Endothelial cell of umbilical vein (primary cell): ENCODE results near the gene PLEKHA5. TPM values are rescaled to one million over a fixed set of nuclear protein-coding genes. Genes with fewer than 3 reads are reported as not detected.

ENCODE experiments used
- BruUV-seq: library from RNA; stranded (reverse); fragments of 400-500 nt; replicated peaks from 2 replicates; lab custom pipeline; 2021; lab: Mats Ljungman, UMichigan
- CTCF ChIA-PET: fragments of 300-600, 350-600 bp; sonication (Branson Sonifier 250); formaldehyde crosslinking; loops from one replicate; lab custom pipeline; 2021; ENCODE audit warnings: antibody characterized with exemption, inconsistent platforms; lab: Charles Lee
- POLR2A ChIA-PET: fragments of 300-600, 350-600 bp; sonication (Branson Sonifier 250); formaldehyde crosslinking; loops from one replicate; lab custom pipeline; 2021; ENCODE audit warnings: antibody characterized with exemption, inconsistent platforms; lab: Charles Lee
- DNase-seq: peaks from one replicate; pipeline ENCODE4 v3.0.0-alpha.2; 2011; ENCODE audit warnings: low read depth, low spot score
- FAIRE-seq: peaks from 2 replicates; lab custom pipeline; 2011; peaks lifted over from hg19 to GRCh38; lab: Jason Lieb, UNC
- H2AFZ ChIP-seq: 2 replicates; pipeline ENCODE4 v1.6.0; 2012; ENCODE audit warnings: low read depth, low read length, control low read depth, inconsistent platforms
- H3K27ac ChIP-seq: 2 replicates; pipeline ENCODE4 v1.5.1; 2011; ENCODE audit warnings: low read depth, mild to moderate bottlenecking, control low read depth, low read length, moderate library complexity; ENCODE audit not compliant: insufficient read depth
- H3K27me3 ChIP-seq, 2 experiments: 2 replicates each; pipeline versions ENCODE4 v1.6.0 to v1.6.1; 2011; ENCODE audit warnings: low read length in 2 of 2, mixed read lengths in 1 of 2; ENCODE audit not compliant: control insufficient read depth in 2 of 2, insufficient read depth in 2 of 2
- H3K36me3 ChIP-seq, 2 experiments: 2 replicates in 1 of 2; 3 replicates in 1 of 2; pipeline ENCODE4 v1.5.1; 2011; ENCODE audit warnings: low read length in 2 of 2, mild to moderate bottlenecking in 1 of 2, moderate library complexity in 1 of 2; ENCODE audit not compliant: control insufficient read depth in 2 of 2, insufficient read depth in 2 of 2; ENCODE audit errors: extremely low read depth in 1 of 2
- H3K4me1 ChIP-seq: 3 replicates; pipeline ENCODE4 v1.5.1; 2011; ENCODE audit warnings: mild to moderate bottlenecking, low read length; ENCODE audit not compliant: control insufficient read depth, insufficient read depth; ENCODE audit errors: extremely low read depth
- H3K4me2 ChIP-seq: 2 replicates; pipeline ENCODE4 v1.6.1; 2011; ENCODE audit warnings: low read length, control low read depth, mixed read lengths; ENCODE audit not compliant: insufficient read depth
- H3K4me3 ChIP-seq, 3 experiments: fragments of 200-600 bp in 1 of 3; sonication (generic), shearing (Covaris generic) in 1 of 3; replicated peaks in 1 of 3; 2 replicates each; pipeline ENCODE4 v1.5.1; 2011 to 2016; ENCODE audit warnings: control low read depth in 3 of 3, low read length in 3 of 3, mild to moderate bottlenecking in 2 of 3, inconsistent platforms in 1 of 3, low read depth in 1 of 3, moderate library complexity in 1 of 3; ENCODE audit not compliant: insufficient read depth in 1 of 3
- H3K79me2 ChIP-seq: 2 replicates; pipeline ENCODE4 v1.6.0; 2012; ENCODE audit warnings: low read length, inconsistent platforms; ENCODE audit not compliant: control insufficient read depth, insufficient read depth
- H3K9ac ChIP-seq: replicated peaks from 2 replicates; pipeline ENCODE3; 2011; ENCODE audit warnings: low read length, control low read depth; ENCODE audit not compliant: insufficient read depth; ENCODE audit errors: extremely low read depth
- H3K9me1 ChIP-seq: replicated peaks from 3 replicates; pipeline ENCODE4 v1.6.0; 2011; ENCODE audit warnings: mild to moderate bottlenecking, low read length; ENCODE audit not compliant: control insufficient read depth, insufficient read depth; ENCODE audit errors: extremely low read depth
- H3K9me3 ChIP-seq: replicated peaks from 2 replicates; pipeline ENCODE4 v1.5.1; 2012; ENCODE audit warnings: low read length, inconsistent platforms; ENCODE audit not compliant: control insufficient read depth, insufficient read depth
- H4K20me1 ChIP-seq: replicated peaks from 2 replicates; pipeline ENCODE3; 2011; ENCODE audit warnings: mild to moderate bottlenecking, low read length; ENCODE audit not compliant: control insufficient read depth, insufficient read depth; ENCODE audit errors: extremely low read depth
- EZH2 ChIP-seq: IDR thresholded peaks from 2 replicates; pipeline ENCODE4 v1.6.1; 2012; ENCODE audit warnings: borderline replicate concordance, low read depth, mild to moderate bottlenecking, moderate library complexity, low read length, inconsistent platforms; ENCODE audit not compliant: severe bottlenecking
- FOS ChIP-seq: IDR thresholded peaks from 2 replicates; pipeline ENCODE4 v1.6.1; 2011; ENCODE audit warnings: mild to moderate bottlenecking, low read length, moderate library complexity, borderline replicate concordance; ENCODE audit not compliant: insufficient read depth
- GATA2 ChIP-seq: IDR thresholded peaks from 2 replicates; pipeline ENCODE4 v1.7.0; 2011; ENCODE audit warnings: low read depth, mild to moderate bottlenecking, moderate library complexity, mixed read lengths, low read length; ENCODE audit not compliant: insufficient read length, insufficient read depth
- JUN ChIP-seq: IDR thresholded peaks from 2 replicates; pipeline ENCODE4 v1.6.1; 2011; ENCODE audit warnings: borderline replicate concordance, low read depth; ENCODE audit not compliant: insufficient read length, insufficient read depth
- MYC ChIP-seq: IDR thresholded peaks from one replicate; pipeline ENCODE4 v1.6.1; 2011; ENCODE audit warnings: mild to moderate bottlenecking, low read depth, low read length
- POLR2A ChIP-seq: IDR thresholded peaks from 2 replicates; pipeline ENCODE4 v1.6.1; 2012; ENCODE audit warnings: low read depth, mild to moderate bottlenecking, control low read depth, low read length
- POLR2AphosphoS5 ChIP-seq: IDR thresholded peaks from 2 replicates; pipeline ENCODE4 v1.6.1; 2012; ENCODE audit warnings: low read depth, mild to moderate bottlenecking, control low read depth, low read length, moderate library complexity; ENCODE audit not compliant: insufficient read depth
- dilution Hi-C: fragments of 300-500 bp; cut with MboI; formaldehyde crosslinking; loops from one replicate; pipeline ENCODE4 v1.15.0; 2019; ENCODE audit warnings: low sequenced_read_pairs; ENCODE audit not compliant: extremely low pct_ligation_motif_present
- intact Hi-C: fragments of 100-400 bp; cut with micrococcal nuclease; formaldehyde crosslinking; loops from one replicate; pipeline ENCODE4 v1.10.0; 2022
- polyA plus RNA-seq, 4 experiments: library from polyadenylated mRNA; depleted of rRNA in 3 of 4; stranded (reverse) in 3 of 4; unstranded in 1 of 4; fragments of >200 nt; gene quantifications; 2 replicates each; pipeline versions ENCODE4 v1.2.1 to v1.2.3, GENCODE V29; 2011 to 2012; ENCODE audit warnings: missing spikeins in 1 of 4
- total RNA-seq: library from RNA; stranded (reverse); gene quantifications from 2 replicates; pipeline ENCODE4 v1.2.3, GENCODE V29; 2021
- TF ChIP-seq, protein P1 (sequence below), 2 donors: IDR thresholded peaks; 1 replicate in 1 of 2; 2 replicates in 1 of 2; pipeline ENCODE4 v1.5.1; 2011; ENCODE audit warnings: low read length in 2 of 2, mild to moderate bottlenecking in 2 of 2, moderate library complexity in 2 of 2, control low read depth in 1 of 2, inconsistent platforms in 1 of 2, low read depth in 1 of 2; ENCODE audit not compliant: insufficient read depth in 1 of 2; ENCODE audit errors: extremely low read depth in 1 of 2
- TF ChIP-seq, protein P2 (sequence below): IDR thresholded peaks from 2 replicates; pipeline ENCODE4 v1.6.1; 2011; ENCODE audit not compliant: insufficient read depth, insufficient read length

The PLEKHA5 gene
- total and polyA plus RNA-seq, 2 donors (not counting 3 experiments of a cell fraction or from before 2014, with no cell fraction given) = 2.5 to 12.7 TPM

DNA sequence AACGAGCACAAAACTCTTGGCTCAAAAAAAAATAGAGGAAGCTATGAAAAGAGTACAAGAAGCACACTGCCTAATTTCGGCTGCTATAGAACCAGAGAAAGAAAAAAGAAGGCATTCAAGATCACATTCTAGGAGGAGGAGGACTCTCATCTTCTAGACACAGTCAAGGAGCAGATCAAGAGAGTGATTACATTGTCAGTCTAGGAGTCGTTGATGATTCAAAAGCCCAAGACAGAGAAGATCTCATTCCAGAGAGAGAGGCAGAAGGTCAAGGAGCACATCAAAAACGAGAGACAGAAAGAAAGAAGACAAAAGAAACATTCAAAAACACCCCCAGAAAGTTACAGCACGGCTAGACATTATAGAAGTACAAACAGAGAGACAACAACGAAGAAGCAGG is 177.9 kb downstream of the PLEKHA5 start:
- Histone ChIP-seq H3K36me3 (no peaks in the 10 kb centered on the region), H4K20me1 (no peaks in the 10 kb centered on the region), H3K9ac (no peak overlapping the region), H3K79me2 (no peaks in the 10 kb centered on the region), H2AFZ (no peak overlapping the region), H3K4me3 (no peak overlapping the region), H3K9me1 (no peaks in the 10 kb centered on the region), H3K4me1 (no peaks in the 10 kb centered on the region), H3K27me3 (no peaks in the 10 kb centered on the region), H3K4me2 (no peak overlapping the region), H3K27ac (no peak overlapping the region), H3K9me3 (no peaks in the 10 kb centered on the region)
- FAIRE-seq (no peak), DNase-seq (no peak)
- no TSS peak for BruUV-seq
- ChIA-PET CTCF (no interaction called here), POLR2A (no interaction called here)
- intact Hi-C loops (no loop called here), dilution Hi-C loops (no loop called here)
- TF ChIP-seq MYC = no peak
- TF ChIP-seq EZH2 = no peak
- TF ChIP-seq JUN = no peak
- TF ChIP-seq, protein P1, sequence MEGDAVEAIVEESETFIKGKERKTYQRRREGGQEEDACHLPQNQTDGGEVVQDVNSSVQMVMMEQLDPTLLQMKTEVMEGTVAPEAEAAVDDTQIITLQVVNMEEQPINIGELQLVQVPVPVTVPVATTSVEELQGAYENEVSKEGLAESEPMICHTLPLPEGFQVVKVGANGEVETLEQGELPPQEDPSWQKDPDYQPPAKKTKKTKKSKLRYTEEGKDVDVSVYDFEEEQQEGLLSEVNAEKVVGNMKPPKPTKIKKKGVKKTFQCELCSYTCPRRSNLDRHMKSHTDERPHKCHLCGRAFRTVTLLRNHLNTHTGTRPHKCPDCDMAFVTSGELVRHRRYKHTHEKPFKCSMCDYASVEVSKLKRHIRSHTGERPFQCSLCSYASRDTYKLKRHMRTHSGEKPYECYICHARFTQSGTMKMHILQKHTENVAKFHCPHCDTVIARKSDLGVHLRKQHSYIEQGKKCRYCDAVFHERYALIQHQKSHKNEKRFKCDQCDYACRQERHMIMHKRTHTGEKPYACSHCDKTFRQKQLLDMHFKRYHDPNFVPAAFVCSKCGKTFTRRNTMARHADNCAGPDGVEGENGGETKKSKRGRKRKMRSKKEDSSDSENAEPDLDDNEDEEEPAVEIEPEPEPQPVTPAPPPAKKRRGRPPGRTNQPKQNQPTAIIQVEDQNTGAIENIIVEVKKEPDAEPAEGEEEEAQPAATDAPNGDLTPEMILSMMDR (IDR thresholded peaks at IDR 0.05; ENCODE audit: extremely low read depth in 1 of 2, insufficient read depth in 1 of 2, low read depth in 1 of 2, low read length in 2 of 2) = no peak
- TF ChIP-seq FOS = no peak
- no peak for TF ChIP-seq POLR2AphosphoS5
- no peak for TF ChIP-seq GATA2
- TF ChIP-seq, protein P2, sequence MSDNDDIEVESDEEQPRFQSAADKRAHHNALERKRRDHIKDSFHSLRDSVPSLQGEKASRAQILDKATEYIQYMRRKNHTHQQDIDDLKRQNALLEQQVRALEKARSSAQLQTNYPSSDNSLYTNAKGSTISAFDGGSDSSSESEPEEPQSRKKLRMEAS = no peak
- no peak for TF ChIP-seq POLR2A
